ENCODE results near the gene ANKRD9. TPM values are rescaled to one million over a fixed set of nuclear protein-coding genes. Genes with fewer than 3 reads are reported as not detected.

ANKRD9 gene
- total and polyA plus RNA-seq, 2 of the 13 experiments (the other 11 are each of a cell fraction or from before 2014, with no cell fraction given) = 10.0 to 15.0 TPM

- Histone ChIP-seq H4K20me1 (ENCODE audit: insufficient read depth, low read length) (no peaks in the 10 kb centered on the region), H3K4me1 (ENCODE audit: insufficient read depth, low read length) (peaks cover 13% of the 10 kb centered on the region), H3K9me3 (ENCODE audit: low read length) (no peaks in the 10 kb centered on the region), H3K36me3 (replicated peaks in 1 of 2; ENCODE audit: control insufficient read depth in 1 of 2, insufficient read depth in 2 of 2, low read length in 2 of 2) (peaks cover 7 to 14% of the 10 kb centered on the region in 2 experiments; a peak in 4 of 5 replicates), H3K27ac (ENCODE audit: extremely low read length, insufficient read depth, low read length) (no peak overlapping the region), H3K9ac (ENCODE audit: insufficient read depth, low read depth, low read length) (no peak overlapping the region), H3K79me2 (ENCODE audit: insufficient read depth, low read length) (no peaks in the 10 kb centered on the region), H3K4me3 (replicated peaks in 1 of 3; ENCODE audit: insufficient read depth in 1 of 3, low read depth in 2 of 3, low read length in 3 of 3) (no peak overlapping the region), H3K27me3 (ENCODE audit: control insufficient read depth in 1 of 2, insufficient read depth in 2 of 2, low read length in 2 of 2) (no peaks in the 10 kb centered on the region), H3K4me2 (ENCODE audit: low read depth, low read length) (no peak overlapping the region), H2AFZ (ENCODE audit: low read length) (no peak overlapping the region)
- TF ChIP-seq CSRNP1 (CRISPR knock-in tag; IDR thresholded peaks at IDR 0.05) (no peak), SMYD3 (CRISPR knock-in tag; IDR thresholded peaks at IDR 0.05) (no peak), MLX (CRISPR knock-in tag; IDR thresholded peaks at IDR 0.05) (no peak), ARNTL (CRISPR knock-in tag; IDR thresholded peaks at IDR 0.05) (no peak), KLF15 (CRISPR knock-in tag; IDR thresholded peaks at IDR 0.05; ENCODE audit: borderline replicate concordance) (no peak), ZNF34 (CRISPR knock-in tag; IDR thresholded peaks at IDR 0.05; ENCODE audit: borderline replicate concordance) (no peak), KMT2A (CRISPR knock-in tag; IDR thresholded peaks at IDR 0.05) (no peak), ZNF180 (CRISPR knock-in tag; IDR thresholded peaks at IDR 0.05; ENCODE audit: borderline replicate concordance, low read depth) (no peak), MEIS1 (CRISPR knock-in tag; IDR thresholded peaks at IDR 0.05; ENCODE audit: borderline replicate concordance) (no peak), TBL1XR1 (IDR thresholded peaks at IDR 0.05; ENCODE audit: borderline replicate concordance, low read length, partially characterized antibody) (no peak), ZNF138 (CRISPR knock-in tag; IDR thresholded peaks at IDR 0.05; ENCODE audit: low read depth) (no peak), ATAD3A (CRISPR knock-in tag; IDR thresholded peaks at IDR 0.05) (no peak), KLF9 (CRISPR knock-in tag; IDR thresholded peaks at IDR 0.05; ENCODE audit: low read depth) (no peak), AHDC1 (CRISPR knock-in tag; IDR thresholded peaks at IDR 0.05; ENCODE audit: borderline replicate concordance) (no peak), ZNF749 (CRISPR knock-in tag; IDR thresholded peaks at IDR 0.05; ENCODE audit: borderline replicate concordance) (no peak)
- POLR2A ChIA-PET = no interaction called here
- WGBS (ENCODE audit: low lambda C conversion rate) = 93% methylated on average over 23 of the region's 26 CpGs
- no peak for FAIRE-seq
- in situ Hi-C loops (cut with HindIII; ENCODE audit: extremely low pct_ligation_motif_present, low pct_unique_long_range_greater_than_20kb) = no loop called here
- CTCF ChIA-PET (ENCODE audit: low intra/inter-chr PET ratio, low total read pairs) = no interaction called here
- BruUV-seq (replicated peaks) = no TSS peak
- ATAC-seq = no peak
- intact Hi-C loops (cut with micrococcal nuclease; ENCODE audit: unreplicated experiment) = no loop called here
- DNase-seq (ENCODE audit: low spot score) = no peak
These were observed 13.9 kb downstream of the ANKRD9 start for GRCh38 chr14:102495491-102496330.
